Activated B cell treated with CpG ODN at 0.5 μM for 24 hours (primary cell): ENCODE results near the gene GRM8. TPM values are rescaled to one million over a fixed set of nuclear protein-coding genes. Genes with fewer than 3 reads are reported as not detected.

Experiments
- ATAC-seq: fragments of 200-7000 bp; cut with Tn5 transposase; one replicate; pipeline ENCODE4 v1.10.0; 2021; ENCODE audit warnings: low read depth, mild to moderate bottlenecking, moderate library complexity
- CTCF ChIA-PET: fragments of 350-600 bp; sonication (Branson Sonifier 250); formaldehyde crosslinking; loops from one replicate; lab custom pipeline; 2021; ENCODE audit warnings: antibody characterized with exemption; lab: Charles Lee
- POLR2A ChIA-PET: fragments of 350-600 bp; sonication (Branson Sonifier 250); formaldehyde crosslinking; loops from one replicate; lab custom pipeline; 2021; ENCODE audit warnings: antibody characterized with exemption; lab: Charles Lee
- DNase-seq: peaks from one replicate; pipeline ENCODE4 v3.0.0; 2022
- H3K27ac Mint-ChIP-seq: one replicate; pipeline ENCODE4 v1.8.0; 2020; ENCODE audit warnings: mixed read lengths
- H3K27me3 Mint-ChIP-seq: one replicate; pipeline ENCODE4 v1.8.0; 2021; ENCODE audit warnings: mixed read lengths
- H3K36me3 Mint-ChIP-seq: one replicate; pipeline ENCODE4 v1.8.0; 2021; ENCODE audit warnings: low read depth, mixed read lengths
- H3K4me1 Mint-ChIP-seq: one replicate; pipeline ENCODE4 v1.8.0; 2021; ENCODE audit warnings: mixed read lengths
- H3K4me3 Mint-ChIP-seq: one replicate; pipeline ENCODE4 v1.8.0; 2020; ENCODE audit warnings: mild to moderate bottlenecking, mixed read lengths
- H3K9me3 Mint-ChIP-seq: one replicate; pipeline ENCODE4 v1.8.0; 2020; ENCODE audit warnings: mixed read lengths
- intact Hi-C: fragments of 100-400 bp; cut with micrococcal nuclease; formaldehyde crosslinking; loops from one replicate; pipeline ENCODE4 v1.15.1; 2024
- total RNA-seq: library from RNA; stranded (reverse); gene quantifications from 2 replicates; pipeline ENCODE4 v1.2.3, GENCODE V29; 2022
- TF ChIP-seq, protein P1 (sequence below): fragments of 200-600 bp; IDR thresholded peaks from one replicate; pipeline ENCODE4 v1.8.0; 2022; ENCODE audit warnings: antibody characterized with exemption, mild to moderate bottlenecking

Gene GRM8
- total RNA-seq, 1 donor from 2014 or later, result not detected

DNA sequence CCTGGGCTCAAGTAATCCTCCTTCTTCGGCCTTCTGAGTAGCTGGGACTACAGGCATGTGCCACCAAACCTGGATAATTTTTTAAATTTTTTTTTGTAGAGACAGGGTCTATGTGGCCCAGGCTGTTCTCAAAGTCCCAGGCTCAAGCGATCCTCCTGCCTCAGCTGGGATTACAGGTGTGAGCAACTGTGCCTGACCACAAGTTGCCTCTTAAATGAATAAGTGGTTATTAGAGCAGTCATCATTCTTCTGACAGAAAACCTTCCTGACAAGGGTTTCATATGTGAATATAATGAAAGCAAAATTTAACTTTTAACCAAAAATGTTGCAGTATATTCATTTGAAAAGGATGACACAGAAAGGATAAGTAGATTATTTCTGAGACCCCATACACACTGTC is 532.5 kb downstream of the GRM8 start:
- ATAC-seq (no peak), DNase-seq (no peak)
- Mint-ChIP-seq H3K4me1 (no peaks in the 10 kb centered on the region), H3K9me3 (no peaks in the 10 kb centered on the region), H3K27ac (no peak overlapping the region), H3K4me3 (no peak overlapping the region), H3K27me3 (no peaks in the 10 kb centered on the region), H3K36me3 (no peaks in the 10 kb centered on the region)
- ChIA-PET CTCF (no interaction called here), POLR2A (no interaction called here)
- intact Hi-C loops, result no loop called here
- TF ChIP-seq, protein P1, sequence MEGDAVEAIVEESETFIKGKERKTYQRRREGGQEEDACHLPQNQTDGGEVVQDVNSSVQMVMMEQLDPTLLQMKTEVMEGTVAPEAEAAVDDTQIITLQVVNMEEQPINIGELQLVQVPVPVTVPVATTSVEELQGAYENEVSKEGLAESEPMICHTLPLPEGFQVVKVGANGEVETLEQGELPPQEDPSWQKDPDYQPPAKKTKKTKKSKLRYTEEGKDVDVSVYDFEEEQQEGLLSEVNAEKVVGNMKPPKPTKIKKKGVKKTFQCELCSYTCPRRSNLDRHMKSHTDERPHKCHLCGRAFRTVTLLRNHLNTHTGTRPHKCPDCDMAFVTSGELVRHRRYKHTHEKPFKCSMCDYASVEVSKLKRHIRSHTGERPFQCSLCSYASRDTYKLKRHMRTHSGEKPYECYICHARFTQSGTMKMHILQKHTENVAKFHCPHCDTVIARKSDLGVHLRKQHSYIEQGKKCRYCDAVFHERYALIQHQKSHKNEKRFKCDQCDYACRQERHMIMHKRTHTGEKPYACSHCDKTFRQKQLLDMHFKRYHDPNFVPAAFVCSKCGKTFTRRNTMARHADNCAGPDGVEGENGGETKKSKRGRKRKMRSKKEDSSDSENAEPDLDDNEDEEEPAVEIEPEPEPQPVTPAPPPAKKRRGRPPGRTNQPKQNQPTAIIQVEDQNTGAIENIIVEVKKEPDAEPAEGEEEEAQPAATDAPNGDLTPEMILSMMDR, result no peak

DNA sequence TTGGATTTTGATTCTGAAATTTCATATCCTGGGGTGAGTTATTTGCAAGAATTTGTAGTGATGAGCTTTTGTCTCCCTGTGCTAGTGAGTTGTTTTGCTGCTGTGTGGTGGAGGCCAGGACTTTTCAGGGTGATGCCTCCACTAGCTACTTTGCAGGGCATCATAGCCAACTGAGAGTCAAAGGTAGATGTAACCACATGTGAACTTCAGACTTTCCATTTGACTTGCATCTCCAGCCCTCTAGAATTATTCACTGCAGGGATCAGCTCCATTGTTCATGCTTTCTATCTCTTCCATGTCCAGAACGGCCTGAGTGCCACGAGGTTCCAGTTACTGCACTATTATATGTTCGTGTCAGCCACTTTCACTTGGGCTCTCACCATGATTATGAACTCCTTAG is 534.3 kb downstream of the GRM8 start:
- DNase-seq, result no peak
- Mint-ChIP-seq H3K9me3 (no peaks in the 10 kb centered on the region), H3K36me3 (no peaks in the 10 kb centered on the region), H3K27ac (no peak overlapping the region), H3K27me3 (no peaks in the 10 kb centered on the region), H3K4me3 (no peak overlapping the region), H3K4me1 (no peaks in the 10 kb centered on the region)
- intact Hi-C loops, result no loop called here
- ChIA-PET POLR2A (no interaction called here), CTCF (interaction anchor here (0.6 kb wide), 1 partner anchor 120 kb away, joined by 3 read pairs; no protein-coding TSS in a partner anchor)
- no peak for ATAC-seq
- TF ChIP-seq, protein P1, result no peak

DNA sequence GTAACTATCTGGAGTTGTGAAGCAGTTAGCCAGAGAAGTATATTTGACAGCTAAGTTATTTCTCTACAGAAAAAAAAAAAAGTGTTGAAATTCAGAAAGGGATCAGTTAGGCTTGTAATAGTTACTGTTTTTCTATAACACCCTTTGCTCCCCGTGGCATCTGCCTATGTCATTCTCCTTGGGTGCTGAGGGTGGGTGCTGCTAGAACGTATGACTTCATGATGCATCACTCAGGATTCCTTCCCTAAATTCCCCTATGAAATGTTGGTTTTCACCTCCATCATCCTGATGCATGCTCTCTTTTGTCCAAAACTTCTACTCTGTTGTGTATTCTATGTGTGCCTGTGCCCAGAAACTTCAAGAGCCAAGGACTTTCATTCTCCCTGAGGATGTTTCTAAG is 536.4 kb downstream of the GRM8 start:
- POLR2A ChIA-PET, result no interaction called here
- intact Hi-C loops, result no loop called here
- Mint-ChIP-seq H3K4me3 (no peak overlapping the region), H3K27me3 (no peaks in the 10 kb centered on the region), H3K4me1 (no peaks in the 10 kb centered on the region), H3K36me3 (no peaks in the 10 kb centered on the region), H3K27ac (no peak overlapping the region), H3K9me3 (peaks cover 3% of the 10 kb centered on the region)
- TF ChIP-seq, protein P1, result no peak
- DNase-seq, result no peak
- CTCF ChIA-PET, result no interaction called here
- no peak for ATAC-seq

DNA sequence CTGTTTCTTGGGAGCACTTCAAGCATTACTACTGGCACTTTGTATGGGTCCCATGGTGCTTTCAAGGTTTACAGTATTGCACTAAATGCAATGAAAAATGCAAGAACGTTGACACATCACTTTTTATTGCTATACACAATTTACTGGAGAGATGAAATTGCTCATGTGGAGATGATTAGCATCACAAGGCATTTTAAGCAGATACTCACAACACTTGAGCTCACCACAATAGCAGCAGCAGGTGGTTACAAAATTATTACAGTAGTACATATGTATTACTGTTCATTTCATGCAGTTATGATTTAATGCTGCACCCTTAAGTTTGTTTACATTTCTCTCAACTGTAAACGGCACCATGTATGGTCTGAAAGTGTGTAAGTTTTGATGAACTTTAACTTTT is 537.7 kb downstream of the GRM8 start:
- no peak for DNase-seq
- Mint-ChIP-seq H3K4me3 (no peak overlapping the region), H3K27me3 (no peaks in the 10 kb centered on the region), H3K4me1 (no peaks in the 10 kb centered on the region), H3K36me3 (no peaks in the 10 kb centered on the region), H3K27ac (no peak overlapping the region), H3K9me3 (peaks cover 3% of the 10 kb centered on the region)
- intact Hi-C loops, result no loop called here
- POLR2A ChIA-PET, result no interaction called here
- CTCF ChIA-PET, result no interaction called here
- no peak for ATAC-seq
- TF ChIP-seq, protein P1, result no peak

DNA sequence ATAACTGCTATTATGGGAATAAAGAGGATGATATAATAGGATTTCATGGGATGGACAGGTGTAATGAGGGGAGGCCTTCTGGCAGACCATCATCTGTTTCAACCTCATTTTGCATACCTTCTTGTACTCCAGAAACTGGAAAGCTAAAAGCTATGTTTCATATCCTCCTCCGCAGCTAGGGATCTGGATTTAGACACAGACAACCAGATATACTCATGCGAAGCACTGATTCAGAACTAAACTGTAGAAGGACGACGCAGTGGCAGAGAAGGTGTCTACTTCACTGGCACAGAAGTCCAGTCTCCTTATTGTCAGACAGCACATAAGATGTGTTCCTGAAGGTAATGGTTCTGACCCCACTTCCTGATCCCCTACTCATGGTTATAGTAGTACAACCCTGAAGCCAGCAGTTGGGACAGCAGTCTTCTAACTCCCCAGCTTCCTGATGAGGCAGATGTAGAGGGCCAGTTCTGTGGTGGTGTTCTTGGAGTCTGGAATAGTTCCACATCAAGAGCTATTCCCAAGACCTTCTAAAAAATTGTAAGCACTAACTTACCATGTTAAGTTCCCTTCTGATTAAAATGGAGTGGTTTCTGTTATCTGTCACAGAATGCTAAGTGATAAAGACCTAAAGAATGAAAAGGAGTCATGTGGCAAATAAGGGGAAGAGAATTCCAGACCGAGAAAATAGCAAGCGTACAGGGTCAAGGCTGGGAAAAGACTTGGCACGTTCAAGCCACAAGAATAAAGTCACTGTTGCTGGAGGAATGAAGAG is 550.3 kb downstream of the GRM8 start:
- TF ChIP-seq, protein P1, result no peak
- ChIA-PET POLR2A (no interaction called here), CTCF (no interaction called here)
- Mint-ChIP-seq H3K4me1 (peaks cover 15% of the 10 kb centered on the region), H3K36me3 (no peaks in the 10 kb centered on the region), H3K4me3 (no peak overlapping the region), H3K27ac (no peak overlapping the region), H3K27me3 (no peaks in the 10 kb centered on the region), H3K9me3 (peaks cover 4% of the 10 kb centered on the region)
- DNase-seq, result no peak
- ATAC-seq, result no peak
- intact Hi-C loops, result loop anchor here (5.0 kb wide), 1 partner anchor 1775 kb away; the partner anchor contains the start of gene POT1
